HG02938 (cell line): ENCODE results near the gene RNU1-1.
"Not testable (repeated sequence)": the region's sequence is repeated elsewhere in the genome, so short reads cannot be mapped to it uniquely, and the experiment has no call there.

Experiments used
- ATAC-seq: cut with Tn5 transposase; IDR thresholded peaks from one replicate; pipeline ENCODE4 v1.9.1; 2021; ENCODE audit warnings: mild to moderate bottlenecking, moderate library complexity; ENCODE audit not compliant: unreplicated experiment

RNU1-1 gene

GRCh38 chr1:16514107-16515055, at the start of gene RNU1-1:
Gene RNU1-1, minus strand, starts transcription at chr1:16514285.
- not testable (repeated sequence) for ATAC-seq

GRCh38 chr1:16561035-16561434, 47.0 kb upstream of the RNU1-1 start:
- ATAC-seq: not testable (repeated sequence)

GRCh38 chr1:16560498-16560897, 46.4 kb upstream of the RNU1-1 start:
- not testable (repeated sequence) for ATAC-seq

GRCh38 chr1:16559688-16560087, 45.6 kb upstream of the RNU1-1 start:
- ATAC-seq: not testable (repeated sequence)

DNA sequence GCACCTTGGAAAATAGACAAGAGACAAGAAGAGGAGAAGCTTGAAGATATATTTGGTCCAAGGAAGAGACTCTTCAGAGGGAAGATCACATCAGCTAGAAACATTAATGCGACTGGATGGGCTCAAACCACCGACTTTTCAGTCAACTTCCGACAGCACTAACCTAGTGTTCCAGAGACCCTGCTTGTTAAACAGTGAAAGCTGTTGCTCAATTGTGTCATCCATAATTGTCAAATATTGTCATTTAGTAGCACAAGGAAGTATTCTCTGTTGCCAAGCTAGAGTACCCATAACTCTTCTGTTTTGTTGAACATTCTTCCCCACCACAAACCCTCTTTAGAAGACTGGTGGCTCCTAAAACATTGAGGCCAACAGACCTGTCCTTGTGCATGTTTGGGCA, 42.9 kb upstream of the RNU1-1 start:
- not testable (repeated sequence) for ATAC-seq

DNA sequence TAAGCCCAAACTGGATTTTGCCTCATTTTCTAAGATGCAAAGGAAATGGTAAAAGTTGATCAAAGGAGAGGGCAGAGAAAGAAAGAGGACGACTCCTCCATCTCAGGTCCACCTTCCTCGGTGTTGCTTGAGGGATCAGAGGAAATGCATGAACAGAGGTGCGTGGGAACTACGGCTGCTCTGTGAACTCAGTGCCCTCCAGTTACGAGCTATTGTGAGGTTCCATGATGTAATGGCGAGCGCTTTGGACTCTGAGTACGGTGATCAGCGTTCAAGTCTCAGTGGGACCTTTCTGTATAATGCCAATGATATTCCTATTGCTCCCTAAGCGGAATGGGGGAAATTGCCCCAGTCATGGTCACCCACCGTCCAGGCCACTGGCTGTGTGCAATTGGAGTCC, 39.2 kb upstream of the RNU1-1 start:
- not testable (repeated sequence) for ATAC-seq

DNA sequence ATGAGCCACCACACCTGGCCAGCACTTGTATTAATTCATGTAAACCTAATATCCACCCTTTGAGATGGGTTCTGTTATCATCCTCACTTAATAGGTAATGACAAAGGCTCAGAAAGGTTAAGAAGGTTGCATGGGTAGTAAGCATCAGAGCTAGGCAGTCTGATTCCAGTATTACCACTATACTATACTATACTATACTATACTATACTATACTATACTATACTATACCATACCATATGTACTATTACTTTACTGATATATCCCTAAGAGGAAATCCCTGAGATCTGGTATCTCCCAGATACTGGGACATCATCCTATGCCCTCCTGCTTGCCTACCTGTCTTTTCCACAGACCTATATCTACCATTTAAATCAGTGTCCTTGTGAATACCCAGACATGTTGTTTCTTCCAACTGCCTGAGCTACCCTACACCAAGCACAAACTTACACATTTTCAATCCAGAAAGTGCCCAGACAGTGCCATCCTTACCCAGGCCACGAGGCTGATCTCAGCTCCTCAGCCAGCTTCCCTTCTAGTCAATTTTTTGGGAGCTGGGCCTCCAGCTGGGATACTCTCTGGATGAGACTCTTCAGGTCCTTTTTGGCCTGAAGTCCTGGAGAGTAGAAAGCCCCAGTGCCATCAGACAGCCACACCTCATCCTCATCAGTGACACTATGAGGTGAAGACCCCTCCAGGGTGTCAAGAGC, 36.3 kb upstream of the RNU1-1 start:
- not testable (repeated sequence) for ATAC-seq

- not testable (repeated sequence) for ATAC-seq
Measured at GRCh38 chr1:16549545-16549944, 35.5 kb upstream of the RNU1-1 start.

- ATAC-seq: not testable (repeated sequence)
Measured at GRCh38 chr1:16547502-16548241, 33.6 kb upstream of the RNU1-1 start.

- ATAC-seq: not testable (repeated sequence)
Measured at GRCh38 chr1:16545682-16546095, 31.6 kb upstream of the RNU1-1 start.

DNA sequence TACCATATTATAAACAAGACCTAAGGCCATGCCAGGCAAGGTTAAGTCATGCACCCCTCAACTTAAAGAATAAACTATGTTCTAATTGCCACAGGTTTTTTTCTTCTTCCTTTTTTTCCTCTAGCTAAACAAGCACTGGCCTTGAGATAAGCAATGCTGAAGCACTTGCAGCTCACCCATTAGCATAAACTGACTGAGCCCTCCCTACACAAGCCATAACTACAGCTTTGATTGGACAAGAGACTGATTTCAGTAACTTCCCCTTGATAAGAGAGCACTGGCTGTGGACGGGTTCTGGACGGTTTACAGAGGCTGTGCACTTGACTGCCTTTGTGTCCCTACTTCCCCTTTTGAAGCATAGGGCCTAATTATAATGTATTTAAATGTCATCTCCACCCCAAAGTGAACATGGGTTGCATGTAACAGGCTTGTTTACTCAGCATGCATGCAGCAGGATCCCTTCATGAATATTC, 26.4 kb upstream of the RNU1-1 start:
- ATAC-seq: not testable (repeated sequence)

DNA sequence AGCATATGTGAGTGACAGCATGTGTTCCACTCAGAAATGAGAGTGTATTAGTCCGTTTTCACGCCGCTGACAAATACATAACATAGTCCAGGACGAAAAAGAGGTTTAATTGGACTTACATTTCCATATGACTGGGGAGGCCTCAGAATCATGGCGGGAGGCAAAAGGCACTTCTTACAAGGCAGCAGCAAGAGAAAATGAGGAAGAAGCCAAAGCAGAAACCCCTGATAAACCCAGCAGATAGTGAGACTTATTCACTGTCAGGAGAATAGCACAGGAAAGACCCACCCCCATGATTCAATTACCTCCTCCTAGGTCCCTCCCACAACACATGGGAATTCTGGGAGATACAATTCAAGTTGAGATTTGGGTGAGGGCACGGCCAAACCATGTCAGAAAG, 23.4 kb upstream of the RNU1-1 start:
- not testable (repeated sequence) for ATAC-seq

- ATAC-seq: not testable (repeated sequence)
Measured at GRCh38 chr1:16536796-16537195, 22.7 kb upstream of the RNU1-1 start.

DNA sequence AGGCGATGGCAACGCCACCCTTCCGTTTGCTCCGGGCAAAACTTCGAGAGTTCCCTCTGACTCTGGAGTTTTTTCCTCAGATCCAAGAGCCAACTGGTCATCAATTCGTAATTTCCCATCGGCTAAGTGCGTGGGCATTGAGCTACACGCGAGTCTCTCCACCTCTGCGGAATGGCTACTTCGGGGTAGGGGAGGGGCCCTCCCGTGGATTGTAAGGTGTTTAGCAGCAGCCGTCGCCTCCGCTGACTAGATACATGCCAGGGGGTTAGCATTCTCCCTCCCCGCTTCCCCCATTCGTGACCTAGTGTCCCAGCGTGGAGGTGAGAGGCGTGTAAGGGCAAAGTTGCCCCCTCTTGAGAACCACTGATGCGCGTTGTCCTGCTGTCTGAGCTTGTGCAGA, 21.8 kb upstream of the RNU1-1 start:
- ATAC-seq: not testable (repeated sequence)

DNA sequence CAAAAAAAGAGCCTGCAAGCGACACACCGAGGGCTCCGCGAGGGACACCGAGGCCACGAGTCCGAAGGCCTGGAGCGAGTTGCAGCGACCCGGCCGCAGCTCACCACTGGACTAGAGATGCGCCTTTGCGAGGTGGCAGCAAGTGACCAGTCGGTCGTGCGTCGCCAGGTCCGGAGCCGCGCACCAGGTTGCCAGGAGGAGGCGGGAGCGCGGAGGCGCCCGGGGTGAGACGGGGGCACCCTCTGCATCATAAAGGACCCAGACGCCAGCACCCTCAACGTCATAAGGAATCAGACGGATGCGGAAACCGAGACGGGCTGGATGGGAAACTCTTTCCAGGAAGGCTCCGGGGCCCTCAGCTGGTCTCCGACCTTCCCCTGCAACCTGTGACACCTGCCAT, 21.4 kb upstream of the RNU1-1 start:
- not testable (repeated sequence) for ATAC-seq

DNA sequence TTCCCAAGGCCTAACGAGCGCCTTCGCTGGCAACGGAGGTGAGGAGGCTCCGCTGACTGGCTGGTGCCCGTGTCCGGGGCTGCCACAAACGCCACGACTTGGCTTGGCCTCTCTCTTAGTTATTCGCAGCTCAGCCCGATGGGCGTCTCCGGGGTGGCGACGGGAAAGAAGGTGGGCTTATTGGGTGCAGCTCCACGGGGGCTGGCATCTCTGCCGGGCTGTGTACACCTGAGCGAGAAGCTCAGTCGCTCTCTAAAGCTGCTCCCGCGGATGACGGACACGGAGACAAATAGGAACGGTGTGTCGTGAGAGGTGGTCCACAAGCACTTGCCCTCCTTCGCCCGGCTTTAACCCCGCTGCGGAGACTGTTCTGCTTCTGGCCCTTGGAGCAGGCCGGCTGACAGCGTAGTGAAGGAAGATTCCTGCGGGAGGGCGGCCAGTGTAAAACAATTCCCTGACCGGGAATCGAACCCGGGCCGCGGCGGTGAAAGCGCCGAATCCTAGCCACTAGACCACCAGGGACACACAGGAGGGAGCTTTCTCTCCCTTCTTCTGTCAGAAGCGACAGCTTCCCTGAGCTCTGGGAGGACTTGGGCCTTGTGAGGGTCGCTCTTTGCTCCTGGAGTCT, 20.9 kb upstream of the RNU1-1 start:
- not testable (repeated sequence) for ATAC-seq

DNA sequence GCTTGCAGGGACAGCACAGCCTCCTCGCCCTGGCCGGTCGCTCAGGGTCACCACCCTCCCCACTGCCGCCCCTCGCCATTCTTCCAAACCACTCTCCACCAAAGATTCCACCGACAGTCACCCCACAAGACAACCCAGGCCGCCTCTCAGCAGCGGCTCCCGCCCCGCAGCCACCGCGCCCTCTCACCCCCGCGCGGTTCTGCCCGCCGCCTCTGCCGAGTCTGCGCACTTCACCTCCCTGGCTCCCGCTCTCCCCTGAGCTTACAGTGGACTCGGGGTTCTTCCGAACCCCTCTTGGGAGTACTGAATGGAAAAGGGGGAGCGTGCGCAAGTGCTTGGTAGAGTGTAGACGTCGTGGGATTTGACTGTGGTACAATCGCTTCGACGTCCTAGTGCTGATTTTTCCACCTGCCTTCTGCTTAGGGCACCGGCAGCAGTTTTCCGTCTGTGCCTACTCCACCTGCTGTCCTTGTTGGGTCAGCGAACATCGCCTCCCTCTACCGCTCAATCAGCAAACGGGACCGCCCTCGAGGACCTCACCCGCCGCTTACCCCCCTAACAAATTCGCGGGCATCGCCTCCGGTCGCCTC, 20.2 kb upstream of the RNU1-1 start:
- ATAC-seq: not testable (repeated sequence)

DNA sequence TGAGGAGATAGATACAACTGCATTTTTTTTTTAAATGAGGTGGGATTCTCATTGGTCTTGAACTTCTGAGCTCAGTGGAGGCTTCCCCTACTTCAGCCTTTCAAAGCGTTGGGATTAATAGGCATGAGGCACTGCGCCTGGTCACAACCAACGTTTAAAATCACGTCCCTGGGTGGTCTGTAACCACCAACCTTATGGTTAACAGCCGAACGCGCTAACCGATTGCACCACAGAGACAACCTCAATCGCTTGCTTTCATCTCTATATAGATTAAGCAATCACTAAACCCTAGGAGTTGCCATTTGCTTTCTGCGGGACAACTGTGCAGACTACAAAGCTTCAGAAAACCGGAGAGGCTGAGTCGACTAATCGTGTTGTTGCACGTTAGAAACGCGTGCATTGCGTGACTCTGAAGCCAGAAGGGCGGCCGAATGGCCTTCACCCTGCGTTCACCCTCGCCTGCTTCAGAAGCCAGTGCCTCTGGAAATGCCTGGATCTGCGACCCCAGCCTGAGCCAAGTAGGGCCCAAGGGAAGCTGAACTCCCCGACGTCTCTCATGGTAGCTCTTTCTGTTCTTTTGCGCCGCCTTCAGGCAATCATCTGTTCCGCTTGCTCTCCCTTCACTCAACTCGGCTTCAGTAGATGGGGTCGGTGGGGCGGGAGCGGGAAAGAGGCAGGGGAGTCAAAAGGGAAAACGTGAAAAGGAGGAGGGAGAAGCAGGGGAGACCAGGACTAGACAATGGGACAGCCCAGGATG, 18.3 kb upstream of the RNU1-1 start:
- not testable (repeated sequence) for ATAC-seq

GRCh38 chr1:16528338-16528737, 14.3 kb upstream of the RNU1-1 start:
- ATAC-seq: not testable (repeated sequence)
